ENCODE results near the gene FAM20C.
"Not testable (repeated sequence)": the region's sequence is repeated elsewhere in the genome, so short reads cannot be mapped to it uniquely, and the experiment has no call there.

FAM20C gene

DNA sequence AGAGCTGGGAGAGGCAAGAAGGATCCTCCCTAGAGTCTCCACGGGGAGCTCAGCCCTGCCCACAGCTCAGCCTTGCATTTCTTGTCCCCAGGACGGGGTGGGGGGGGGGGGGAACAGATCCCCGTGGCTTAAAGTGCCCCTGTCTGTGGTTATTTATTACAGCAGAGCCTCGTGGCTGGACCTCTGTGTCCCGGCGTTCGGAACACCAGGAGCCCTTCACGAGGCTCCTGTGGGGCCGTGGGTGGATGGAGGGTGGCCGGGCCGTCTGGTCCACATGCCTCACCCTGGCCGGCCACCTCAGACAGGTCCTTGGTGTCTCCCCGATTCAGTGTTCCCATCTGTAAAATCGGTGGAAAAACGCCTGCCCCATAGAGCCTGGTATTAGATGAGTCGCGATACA lies 37.9 kb downstream of the FAM20C start:
- DNase-seq = no peak

DNA sequence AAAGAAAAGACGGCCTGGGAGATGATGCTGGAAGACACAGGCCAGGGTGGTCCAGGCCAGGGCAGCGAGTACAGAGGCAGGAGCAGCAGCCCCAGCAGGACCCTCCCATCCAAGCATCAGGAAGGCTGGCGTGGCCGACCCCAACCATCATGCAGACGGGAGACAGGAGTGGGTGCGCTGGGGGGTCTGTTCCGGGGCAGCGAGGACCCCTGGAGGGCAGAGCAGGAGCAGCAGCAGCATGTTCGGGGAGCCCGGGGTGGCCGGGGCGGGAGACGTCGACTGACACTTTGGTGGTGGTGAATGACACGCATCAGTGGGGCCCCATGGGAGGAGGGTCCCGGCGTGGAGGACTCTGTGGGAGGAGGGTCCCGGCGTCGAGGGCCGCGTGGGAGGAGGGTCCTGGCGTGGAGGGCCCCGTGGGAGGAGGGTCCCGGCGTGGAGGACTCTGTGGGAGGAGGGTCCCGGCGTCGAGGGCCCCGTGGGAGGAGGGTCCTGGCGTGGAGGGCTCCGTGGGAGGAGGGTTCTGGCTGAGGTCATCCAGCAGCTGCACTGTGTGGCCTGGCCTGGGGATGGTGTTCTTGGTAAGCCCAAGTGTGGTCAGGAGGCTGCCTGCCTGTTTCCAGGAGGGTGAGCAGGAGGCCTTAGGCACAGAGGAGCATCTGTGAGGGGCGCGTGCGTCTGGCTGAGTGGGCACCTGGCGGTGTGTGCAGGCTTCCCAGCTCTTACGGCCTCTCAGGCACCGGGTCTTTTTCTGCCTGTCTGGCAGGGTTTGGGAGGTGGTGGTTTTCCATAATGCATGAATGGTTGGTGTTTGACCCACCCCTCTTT lies 38.9 kb downstream of the FAM20C start:
- no peak for DNase-seq

DNA sequence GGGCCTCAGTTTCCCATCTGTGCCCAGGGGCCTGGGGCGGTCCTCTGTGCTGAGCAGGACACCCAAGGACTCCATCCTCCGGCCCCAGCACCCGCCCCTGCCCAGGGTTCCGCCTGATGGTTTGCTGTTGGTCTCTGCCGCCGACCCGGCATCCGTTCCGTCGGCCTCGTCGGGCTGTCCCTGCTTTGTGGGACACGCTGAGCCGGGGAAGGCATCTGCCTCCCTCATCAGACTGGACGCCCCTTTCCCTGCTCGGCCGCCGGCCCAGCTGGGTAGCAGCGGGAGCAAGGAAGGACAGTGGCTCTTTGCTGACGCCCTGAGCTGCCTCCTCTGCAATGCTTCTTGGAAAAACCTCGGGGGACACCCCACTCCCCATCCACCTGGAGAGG lies 39.5 kb downstream of the FAM20C start:
- DNase-seq = no peak

DNA sequence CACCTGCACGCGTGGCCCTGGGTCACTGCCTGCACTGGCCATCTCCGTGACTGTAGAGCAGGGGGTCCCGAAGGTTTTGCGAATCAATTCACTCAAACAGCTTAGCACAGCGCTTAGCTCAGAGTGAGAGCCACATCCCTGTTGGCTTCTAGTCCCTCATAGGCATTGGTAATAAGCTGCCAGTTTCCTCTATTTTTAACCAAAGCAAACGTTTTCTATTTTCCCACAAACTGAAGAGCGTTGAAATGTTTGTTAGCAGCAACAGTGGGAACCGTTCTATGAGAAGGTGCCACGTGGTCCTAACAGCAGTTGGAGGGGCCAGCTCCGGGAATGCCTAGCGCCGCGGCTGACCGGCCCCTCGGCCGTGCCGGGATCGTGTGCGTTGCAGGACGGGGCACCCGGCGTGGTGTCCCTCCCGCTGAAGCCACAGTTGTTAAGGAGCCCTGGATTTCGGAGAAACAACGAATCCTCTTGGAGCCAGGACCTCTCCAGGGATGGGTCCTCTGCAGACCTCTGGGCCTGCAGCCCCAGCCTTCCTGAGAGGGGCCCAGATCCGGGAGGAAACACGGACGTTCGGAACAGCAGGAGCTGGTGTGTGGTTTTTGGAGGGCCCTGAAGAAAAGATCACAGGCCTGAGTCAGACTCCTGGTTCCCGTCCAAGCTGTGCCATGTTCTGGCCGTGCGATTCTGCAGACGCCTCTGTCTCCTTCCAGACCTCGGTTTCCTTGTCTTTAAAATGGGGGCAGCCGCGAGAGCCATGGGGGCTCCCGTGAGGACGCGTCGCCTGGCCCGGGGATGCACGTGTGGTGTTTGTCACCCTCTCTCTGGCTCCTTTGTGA lies 40.3 kb downstream of the FAM20C start:
- no peak for DNase-seq

DNA sequence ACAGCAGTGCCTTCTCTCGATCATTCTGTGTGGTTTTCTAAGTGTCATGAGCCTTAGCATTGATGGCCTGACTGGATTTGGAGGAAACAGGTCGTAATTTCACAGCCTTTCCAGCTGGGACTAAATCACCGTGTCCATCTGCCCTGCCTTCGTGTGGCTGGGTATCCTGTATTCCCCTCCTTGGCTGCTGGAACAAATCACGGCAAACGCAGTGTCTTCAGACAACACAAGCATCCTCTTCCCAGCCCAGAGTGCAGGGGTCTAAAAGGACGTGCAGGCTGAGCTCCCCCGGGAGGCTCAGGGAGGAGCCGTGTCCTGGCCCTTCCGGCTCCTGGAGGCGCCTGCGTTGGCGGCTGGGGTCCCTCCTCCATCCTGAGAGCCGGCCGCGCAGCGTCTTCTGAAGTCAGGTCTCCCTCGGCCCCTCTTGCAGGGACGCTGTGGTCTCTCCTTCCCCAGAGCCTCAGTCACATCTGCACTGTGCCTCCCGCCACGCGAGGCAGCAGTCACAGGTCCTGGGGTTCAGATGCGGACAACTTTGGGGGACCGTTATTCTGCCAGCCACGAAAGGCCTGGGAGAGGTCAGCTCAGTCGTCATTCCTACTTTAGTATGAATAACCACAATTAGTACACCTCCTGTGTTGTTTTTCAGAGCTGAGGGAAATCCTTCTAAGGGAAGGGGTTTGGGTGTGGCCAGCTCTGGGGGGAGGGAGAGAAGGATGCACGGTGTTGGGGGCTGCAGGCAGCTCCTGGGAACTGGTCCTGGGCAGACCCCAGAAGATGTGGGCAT lies 41.1 kb downstream of the FAM20C start:
- DNase-seq = no peak

DNA sequence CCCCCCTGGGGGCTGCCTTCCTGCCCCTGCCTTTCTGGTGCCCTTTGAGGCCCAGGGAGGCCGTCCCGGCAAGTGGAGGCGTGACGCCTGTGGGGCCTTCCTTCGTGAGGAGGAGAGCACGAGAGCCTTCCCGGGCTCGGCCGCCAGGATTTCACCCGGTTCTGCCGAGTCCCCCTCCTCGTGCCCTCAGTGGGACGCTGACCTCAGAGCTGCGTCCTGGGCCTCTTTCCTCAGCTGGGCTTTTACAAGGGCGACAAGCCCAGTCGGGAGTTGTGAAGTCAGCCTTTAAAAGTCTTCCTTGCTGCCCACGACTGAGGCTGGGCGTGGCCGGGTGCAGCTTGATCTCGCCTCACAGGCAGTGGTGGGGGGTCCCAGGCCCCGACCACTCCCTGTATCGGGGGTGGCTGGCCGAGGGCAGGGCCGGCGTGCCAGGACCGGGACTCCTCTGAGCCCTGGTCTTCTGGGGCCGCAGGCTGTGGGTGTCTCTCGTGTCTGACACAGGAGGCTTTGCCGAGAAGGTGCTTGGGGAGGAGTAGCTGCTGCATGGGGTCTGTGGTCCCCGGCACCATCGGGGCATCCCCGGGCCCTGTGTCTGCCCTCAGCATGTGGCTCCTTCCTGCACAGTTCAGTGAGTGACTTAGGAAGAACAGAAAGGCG lies 41.8 kb downstream of the FAM20C start:
- DNase-seq = no peak

DNA sequence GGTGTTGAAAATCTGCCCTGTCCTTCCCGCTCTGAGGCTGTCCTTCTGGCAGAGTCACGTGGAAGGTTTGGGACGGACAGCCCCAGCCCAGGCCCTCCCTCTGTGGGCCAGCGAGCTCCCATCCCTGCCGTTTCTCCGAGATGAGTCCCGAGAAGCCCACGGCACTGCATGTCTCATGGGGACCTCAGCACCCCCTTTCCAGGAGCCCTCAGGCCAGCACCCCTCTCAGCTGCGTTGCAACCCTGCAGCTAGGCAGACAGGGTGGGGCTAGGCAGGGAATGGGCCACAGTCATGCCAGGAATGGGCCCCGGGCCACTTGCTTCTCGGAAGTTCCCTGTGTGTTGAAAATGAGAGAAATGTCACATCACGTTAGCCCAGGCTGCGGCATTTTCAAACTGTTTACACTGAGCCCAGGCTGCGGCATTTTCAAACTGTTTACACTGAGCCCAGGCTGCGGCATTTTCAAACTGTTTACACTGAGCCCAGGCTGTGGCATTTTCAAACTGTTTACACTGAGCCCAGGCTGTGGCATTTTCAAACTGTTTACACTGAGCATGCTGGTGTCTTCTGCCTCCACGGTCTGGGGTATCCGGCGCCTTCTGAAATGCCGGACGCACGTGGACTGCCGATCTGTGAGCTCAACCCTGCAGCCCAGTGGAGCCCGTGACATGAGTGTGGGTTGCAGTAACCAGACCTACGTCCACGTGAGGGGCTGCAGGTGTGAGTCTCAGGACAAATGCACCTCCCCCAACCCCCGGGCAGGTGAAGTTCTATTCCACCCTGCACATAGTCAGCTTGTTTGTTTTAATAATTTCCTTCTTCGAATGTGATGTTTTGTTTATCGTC lies 42.6 kb downstream of the FAM20C start:
- no peak for DNase-seq

DNA sequence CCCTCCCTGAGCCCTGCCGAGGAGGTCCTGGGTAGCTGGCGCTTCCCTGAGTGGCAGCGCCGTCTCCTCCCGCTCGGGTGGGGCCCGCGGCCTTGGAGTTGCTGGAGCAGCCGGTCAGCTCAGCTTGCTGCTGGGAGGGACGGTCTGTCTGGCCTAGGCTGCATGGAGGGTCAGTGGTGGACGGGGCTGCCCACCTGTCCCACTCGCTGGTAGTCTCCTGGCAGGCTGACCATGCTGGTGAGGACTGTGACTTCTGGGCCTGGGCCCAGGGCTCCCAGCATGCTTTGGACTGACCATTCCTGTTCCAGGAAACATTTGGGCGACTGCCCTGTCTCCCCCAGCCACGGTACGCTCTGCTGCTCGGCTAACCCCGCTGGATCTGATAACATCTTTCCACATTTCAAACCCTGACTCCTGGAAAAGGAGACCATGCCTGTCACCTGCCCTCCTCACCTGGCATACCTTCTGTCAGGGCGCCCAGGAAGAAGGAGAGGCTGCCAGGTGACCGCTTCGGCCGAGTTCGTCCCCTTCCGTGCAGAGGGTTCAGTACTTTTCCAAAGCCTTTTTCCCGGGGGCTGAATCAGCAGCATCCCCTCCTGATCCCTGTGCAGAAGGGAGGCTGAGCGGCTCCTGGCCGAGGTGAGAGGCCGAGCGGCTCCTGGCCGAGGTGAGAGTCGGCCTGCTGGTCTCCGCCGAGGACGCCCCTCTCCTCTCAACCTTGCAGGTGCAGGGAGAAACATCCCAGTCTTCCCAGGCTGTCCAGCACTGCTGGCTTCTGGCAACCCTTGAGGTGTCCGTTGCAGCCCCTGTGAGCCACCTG lies 43.4 kb downstream of the FAM20C start:
- DNase-seq = no peak

DNA sequence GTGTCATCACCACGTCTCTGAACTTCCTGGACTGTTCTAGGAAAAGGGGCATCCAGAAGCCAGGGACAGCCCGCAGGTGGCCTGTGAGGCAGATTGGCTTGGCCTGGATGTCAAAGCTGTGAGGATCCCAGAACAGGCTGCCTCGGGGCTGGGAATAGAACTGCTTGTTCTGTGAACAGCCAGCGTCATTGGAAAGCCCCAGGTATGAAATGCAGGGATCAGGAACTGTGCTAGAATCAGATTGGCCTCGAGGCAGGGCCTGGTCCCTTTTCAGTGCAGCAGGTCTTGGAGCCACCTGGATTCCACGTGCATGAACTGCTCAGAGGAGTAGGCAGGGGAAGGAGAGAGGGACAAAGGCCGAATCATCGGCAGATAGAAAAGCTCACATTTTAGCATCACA lies 44.6 kb downstream of the FAM20C start:
- no peak for DNase-seq

DNA sequence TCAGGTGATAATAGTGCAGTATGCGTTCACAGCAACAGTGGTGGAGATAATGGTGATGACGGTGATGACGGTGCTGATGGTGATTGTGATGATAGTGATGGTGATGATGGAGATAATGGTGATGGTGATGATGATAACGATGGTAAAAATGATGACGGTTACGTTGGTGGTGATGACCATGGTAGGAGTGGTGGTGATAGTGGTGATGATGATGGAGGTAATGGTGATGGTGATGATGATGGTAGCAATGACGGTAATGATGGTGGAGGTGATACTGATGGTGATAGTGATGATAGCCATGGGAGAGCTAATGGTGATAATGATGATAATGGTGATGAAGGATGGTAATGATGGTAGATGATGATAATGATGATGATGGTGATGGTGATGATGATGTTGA lies 45.0 kb downstream of the FAM20C start:
- DNase-seq = no peak

DNA sequence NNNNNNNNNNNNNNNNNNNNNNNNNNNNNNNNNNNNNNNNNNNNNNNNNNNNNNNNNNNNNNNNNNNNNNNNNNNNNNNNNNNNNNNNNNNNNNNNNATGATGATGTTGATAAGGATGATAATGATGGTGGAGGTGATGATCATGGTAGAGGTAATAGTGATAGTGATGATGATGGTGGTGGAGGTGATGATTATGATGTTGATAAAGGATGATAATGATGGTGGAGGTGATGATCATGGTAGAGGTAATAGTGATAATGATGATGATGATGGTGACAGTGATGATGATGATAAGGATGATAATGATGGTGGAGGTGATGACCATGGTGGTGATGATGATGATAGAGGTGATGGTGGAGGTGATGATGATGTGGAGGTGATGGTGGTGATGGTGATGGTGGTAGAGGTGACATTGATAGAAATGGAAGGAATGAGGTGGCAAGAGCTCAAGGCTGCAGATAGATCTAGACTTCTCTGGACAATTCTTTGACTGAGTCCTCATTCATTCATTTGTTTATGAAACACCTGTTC lies 47.8 kb downstream of the FAM20C start:
- DNase-seq = no peak

DNA sequence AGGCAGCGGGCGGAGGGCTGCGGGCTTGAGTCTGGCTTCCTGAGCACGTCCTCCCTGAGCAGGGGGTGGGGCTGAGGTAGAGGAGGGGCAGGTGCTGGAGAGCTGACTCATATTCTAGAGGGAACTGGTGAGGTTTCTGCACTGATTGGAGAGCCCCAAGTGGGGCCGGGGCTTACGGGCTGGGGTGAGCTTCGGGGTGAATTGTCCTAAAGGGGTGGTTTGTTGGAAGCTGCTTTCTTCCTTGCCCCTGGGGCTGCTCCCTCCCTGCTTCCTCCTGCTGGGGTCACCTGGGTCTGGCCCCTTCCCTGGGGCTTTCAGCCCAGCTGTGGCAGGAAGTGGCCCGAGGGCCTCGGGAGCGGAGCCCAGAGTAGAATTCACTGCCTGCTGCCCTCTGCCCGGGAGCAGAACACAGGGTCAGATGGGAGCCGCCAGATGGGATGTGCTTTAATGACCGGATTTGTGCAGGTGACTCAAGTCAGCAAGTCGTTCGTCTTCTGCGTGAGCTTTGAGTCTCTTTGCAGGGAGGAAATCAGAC lies 48.6 kb downstream of the FAM20C start:
- no peak for DNase-seq

DNA sequence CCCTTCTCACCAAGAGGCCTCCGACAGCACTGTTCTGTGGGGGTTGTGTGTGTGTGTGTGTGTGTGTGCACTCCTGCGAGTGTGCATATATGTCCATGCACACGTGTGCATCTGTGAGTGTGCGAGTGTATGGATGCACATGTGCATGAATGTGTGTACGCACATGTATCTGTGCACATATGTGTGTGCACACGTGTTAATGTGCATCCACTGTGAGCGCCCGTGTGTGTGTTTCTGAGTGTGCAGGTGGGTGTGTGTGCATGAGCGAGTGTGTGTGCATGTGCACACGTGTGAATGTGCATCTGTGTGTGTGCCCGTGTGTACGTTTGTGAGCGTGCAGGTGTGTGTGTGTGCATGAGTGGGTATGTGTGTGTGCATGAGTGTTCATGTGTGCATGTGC lies 49.1 kb downstream of the FAM20C start:
- no peak for DNase-seq

DNA sequence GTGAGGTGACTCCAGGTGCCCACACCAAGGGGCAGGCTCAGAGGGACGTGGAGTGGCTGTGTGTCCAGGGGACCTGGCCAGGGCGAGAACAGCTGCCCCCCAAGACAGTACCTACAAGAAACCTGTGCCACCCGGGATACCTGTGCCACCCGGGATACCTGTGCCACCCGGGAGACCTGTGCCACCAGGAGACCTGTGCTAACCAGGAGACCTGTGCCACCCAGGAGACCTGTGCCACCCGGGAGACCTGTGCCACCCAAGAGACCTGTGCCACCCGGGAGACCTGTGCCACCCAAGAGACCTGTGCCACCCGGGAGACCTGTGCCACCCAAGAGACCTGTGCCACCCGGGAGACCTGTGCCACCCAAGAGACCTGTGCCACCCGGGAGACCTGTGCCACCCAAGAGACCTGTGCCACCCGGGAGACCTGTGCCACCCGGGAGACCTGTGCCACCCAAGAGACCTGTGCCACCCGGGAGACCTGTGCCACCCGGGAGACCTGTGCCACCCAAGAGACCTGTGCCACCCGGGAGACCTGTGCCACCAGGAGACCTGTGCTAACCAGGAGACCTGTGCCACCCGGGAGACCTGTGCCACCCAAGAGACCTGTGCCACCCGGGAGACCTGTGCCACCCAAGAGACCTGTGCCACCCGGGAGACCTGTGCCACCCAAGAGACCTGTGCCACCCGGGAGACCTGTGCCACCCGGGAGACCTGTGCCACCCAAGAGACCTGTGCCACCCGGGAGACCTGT lies 50.6 kb downstream of the FAM20C start:
- DNase-seq = not testable (repeated sequence)

DNA sequence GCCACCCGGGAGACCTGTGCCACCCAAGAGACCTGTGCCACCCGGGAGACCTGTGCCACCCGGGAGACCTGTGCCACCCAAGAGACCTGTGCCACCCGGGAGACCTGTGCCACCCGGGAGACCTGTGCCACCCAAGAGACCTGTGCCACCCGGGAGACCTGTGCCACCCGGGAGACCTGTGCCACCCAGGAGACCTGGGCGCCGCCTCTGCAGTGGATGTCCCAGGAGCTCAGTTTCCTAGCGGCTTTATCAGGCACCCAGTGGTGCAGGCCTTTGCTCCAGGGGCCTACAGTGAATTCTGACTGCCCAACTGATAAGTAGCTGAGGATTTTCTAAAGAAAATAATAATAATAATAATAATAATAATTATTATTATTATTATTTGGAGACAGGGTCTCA lies 51.2 kb downstream of the FAM20C start:
- not testable (repeated sequence) for DNase-seq

DNA sequence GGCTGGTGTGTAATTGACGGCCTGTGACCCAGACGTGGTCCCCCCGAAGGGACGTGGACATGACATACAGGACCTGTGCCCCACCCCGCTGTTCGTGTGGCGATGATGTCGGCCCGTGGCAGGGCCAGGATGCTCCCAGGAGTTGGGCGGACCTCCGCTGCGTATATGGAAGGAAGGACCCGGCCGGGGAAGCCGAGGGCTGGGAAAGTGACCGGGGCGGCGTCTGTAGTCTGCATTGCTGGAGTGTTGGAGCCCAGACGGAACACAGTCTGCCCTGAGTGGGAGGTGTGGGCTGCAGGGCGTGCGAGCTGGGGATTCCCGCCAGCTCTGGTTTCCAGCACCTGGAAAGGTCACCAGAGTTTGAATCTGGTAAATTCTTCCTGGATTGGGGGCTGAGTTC lies 52.6 kb downstream of the FAM20C start:
- no peak for DNase-seq

DNA sequence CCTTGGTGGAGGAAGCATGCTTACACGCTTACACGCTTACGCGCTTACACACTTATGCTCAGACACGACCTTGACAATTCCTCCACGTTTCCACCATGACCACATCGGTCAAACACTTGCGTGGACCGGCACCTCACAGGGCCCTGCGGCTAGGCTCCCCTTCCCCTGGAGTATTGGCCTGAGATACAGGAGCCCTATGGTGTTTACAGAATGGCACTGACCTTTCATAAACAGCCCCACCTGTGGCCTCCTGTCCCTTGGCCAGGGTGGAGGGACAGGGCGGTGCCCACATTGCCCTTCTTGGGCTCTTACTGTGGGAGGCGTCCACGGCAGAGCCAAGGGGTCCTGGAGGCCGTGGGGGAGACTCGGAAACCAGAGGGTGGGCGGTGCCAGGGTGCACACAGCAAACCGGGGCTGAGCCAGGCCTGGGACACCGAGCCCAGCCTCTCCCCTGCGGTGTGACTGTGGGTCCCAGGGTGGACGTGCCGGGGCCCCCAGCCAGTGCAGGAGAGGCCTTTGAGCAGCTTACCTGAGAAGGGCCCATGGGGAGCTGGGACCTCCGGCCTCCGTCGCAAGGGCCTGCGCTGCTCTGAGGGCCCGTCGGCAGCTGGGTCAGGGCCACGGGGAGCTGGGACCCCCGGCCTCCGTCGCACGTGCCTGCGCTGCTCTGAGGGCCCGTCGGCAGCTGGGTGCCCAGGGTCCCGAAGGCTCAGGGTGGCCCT lies 53.4 kb downstream of the FAM20C start:
- no peak for DNase-seq

DNA sequence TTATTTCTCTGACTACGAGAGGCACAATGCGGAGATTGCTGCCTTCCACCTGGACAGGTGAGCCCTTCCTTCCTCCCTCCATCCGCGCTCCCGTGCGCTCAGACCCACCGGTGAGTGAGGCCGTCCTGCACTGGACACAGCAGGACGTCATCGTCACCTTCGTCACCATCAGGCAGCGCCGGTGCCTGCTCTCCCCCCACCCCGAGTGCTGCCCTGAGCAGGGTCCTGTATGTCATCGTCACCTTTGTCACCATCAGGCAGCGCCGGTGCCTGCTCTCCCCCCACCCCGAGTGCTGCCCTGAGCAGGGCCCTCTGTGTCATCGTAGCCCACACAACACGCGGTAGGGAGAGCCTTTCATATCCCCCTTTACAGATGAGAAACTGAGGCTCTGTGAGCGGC lies 54.1 kb downstream of the FAM20C start:
- no peak for DNase-seq

DNA sequence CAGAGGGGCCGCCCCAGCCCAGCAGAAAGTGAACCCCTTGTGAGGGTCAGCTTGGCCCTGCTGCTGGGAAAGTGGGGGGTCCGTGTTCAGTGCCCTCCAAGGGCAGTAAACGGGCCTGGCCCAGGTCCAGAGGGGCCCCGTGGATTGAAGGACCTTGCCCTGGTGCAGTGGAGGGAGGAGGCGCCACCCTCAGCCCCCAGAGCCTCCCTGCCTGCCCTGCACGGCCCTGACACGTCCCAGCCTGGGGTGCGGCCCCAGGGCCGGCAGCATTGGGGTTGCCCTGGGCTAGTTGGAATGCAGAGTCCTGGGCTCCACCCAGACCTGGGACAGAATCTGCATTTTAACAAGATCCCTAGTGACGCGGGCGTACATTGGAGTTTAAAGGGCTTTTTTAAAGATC lies 54.8 kb downstream of the FAM20C start:
- DNase-seq = no peak

Data from DMS79 treated with DMSO at 0.1 percent for 48 hours (cell line).